ENCODE results near the gene LINS1. TPM values are rescaled to one million over a fixed set of nuclear protein-coding genes. Genes with fewer than 3 reads are reported as not detected.

The LINS1 gene
- total and polyA plus RNA-seq, 2 experiments from 2014 or later = 9.6 to 13.6 TPM

DNA sequence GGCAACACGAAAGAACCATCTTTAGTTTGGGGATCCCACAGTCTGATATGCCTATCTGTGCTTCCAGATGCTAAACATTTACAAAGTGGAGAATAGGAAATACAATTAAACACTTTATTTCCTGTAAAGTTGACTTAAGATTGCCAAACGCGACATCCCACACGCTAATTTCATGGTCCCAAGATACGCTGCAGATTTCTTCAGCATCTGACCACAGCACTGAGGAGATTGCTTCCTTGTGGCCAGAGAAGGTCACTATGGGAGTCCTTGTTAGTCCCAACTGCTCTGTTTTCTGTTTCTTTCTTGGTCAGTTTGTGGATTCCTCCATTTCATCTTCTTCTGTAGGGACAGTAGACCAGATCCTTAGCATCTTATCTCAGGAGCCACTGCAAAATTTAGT lies 43.7 kb upstream of the LINS1 start:
- H2AFZ ChIP-seq = no peak overlapping the region
- TF ChIP-seq EZH2phosphoT487 (IDR thresholded peaks at IDR 0.05; ENCODE audit: insufficient read depth, low read depth) = no peak
- TF ChIP-seq EZH2 (IDR thresholded peaks at IDR 0.05; ENCODE audit: insufficient read depth, poor library complexity, severe bottlenecking) = no peak
- H3K27ac ChIP-seq = no peak overlapping the region
- no peaks in the 10 kb centered on the region for H3K27me3 ChIP-seq (replicated peaks; ENCODE audit: insufficient read depth)
- peaks cover 53% of the 10 kb centered on the region for H3K79me2 ChIP-seq (ENCODE audit: insufficient read depth)
- 0 out of 2 replicates have a peak, but pooled peaks cover 4% of the 10 kb centered on the region for H3K36me3 ChIP-seq (ENCODE audit: low read depth)
- DNase-seq = no peak
- no peak overlapping the region for H3K4me2 ChIP-seq (ENCODE audit: unreplicated experiment)
- no peaks in the 10 kb centered on the region for H4K20me1 ChIP-seq (ENCODE audit: insufficient read depth)
- no peak overlapping the region for H3K9ac ChIP-seq
- no peaks in the 10 kb centered on the region; the same call in 1 of the 2 replicates for H3F3A ChIP-seq (ENCODE audit: insufficient read depth)
- H3K4me1 ChIP-seq (ENCODE audit: insufficient read depth) = no peaks in the 10 kb centered on the region
- WGBS, 2 experiments (ENCODE audit: low coverage in 1 of 2, low lambda C conversion rate in 2 of 2, missing lambda C conversion rate in 2 of 2) = 93 to 96% methylated on average over 5 of the region's 5 CpGs
- no peaks in the 10 kb centered on the region for H3K9me3 ChIP-seq (ENCODE audit: low read depth)
- in situ Hi-C loops (cut with MboI) = no loop called here
- no peaks in the 10 kb centered on the region for H3K9me2 ChIP-seq (ENCODE audit: insufficient read depth)
- H3K4me3 ChIP-seq = no peak overlapping the region

DNA sequence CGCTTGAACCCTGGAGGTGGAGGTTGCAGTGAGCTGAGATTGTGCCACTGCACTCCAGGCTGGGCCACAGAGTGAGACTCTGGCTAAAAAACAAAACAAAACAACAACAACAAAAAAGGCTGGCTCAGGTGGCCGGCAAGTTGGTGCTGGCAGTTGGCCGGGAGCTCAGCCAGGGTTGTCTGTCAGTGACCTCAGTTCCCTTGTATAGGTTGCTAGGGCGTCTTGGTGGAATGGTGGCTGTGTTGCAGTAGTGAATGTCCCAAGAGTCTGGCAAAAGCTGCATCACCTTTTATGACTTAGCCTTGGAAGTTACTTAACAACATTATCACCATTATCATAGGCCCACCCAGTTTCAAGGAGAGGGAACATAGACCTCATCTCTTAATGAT lies 41.0 kb upstream of the LINS1 start:
- no peaks in the 10 kb centered on the region for H3K27me3 ChIP-seq (replicated peaks; ENCODE audit: insufficient read depth)
- no peaks in the 10 kb centered on the region for H3K9me3 ChIP-seq (ENCODE audit: low read depth)
- H4K20me1 ChIP-seq (ENCODE audit: insufficient read depth) = no peaks in the 10 kb centered on the region
- no peak overlapping the region for H3K4me2 ChIP-seq (ENCODE audit: unreplicated experiment)
- DNase-seq = no peak
- no peaks in the 10 kb centered on the region for H3K36me3 ChIP-seq (ENCODE audit: low read depth)
- no peak overlapping the region for H3K9ac ChIP-seq
- peaks cover 80% of the 10 kb centered on the region for H3K79me2 ChIP-seq (ENCODE audit: insufficient read depth)
- in situ Hi-C loops (cut with MboI) = no loop called here
- H3K9me2 ChIP-seq (ENCODE audit: insufficient read depth) = no peaks in the 10 kb centered on the region
- WGBS, 2 experiments (ENCODE audit: low coverage in 1 of 2, low lambda C conversion rate in 2 of 2, missing lambda C conversion rate in 2 of 2) = 94 to 96% methylated on average over 4 of the region's 4 CpGs
- no peak for TF ChIP-seq EZH2phosphoT487 (IDR thresholded peaks at IDR 0.05; ENCODE audit: insufficient read depth, low read depth)
- no peak for TF ChIP-seq EZH2 (IDR thresholded peaks at IDR 0.05; ENCODE audit: insufficient read depth, poor library complexity, severe bottlenecking)
- no peak overlapping the region for H3K27ac ChIP-seq
- H3F3A ChIP-seq (ENCODE audit: insufficient read depth) = no peaks in the 10 kb centered on the region
- H3K4me3 ChIP-seq = no peak overlapping the region
- H2AFZ ChIP-seq = no peak overlapping the region
- no peaks in the 10 kb centered on the region for H3K4me1 ChIP-seq (ENCODE audit: insufficient read depth)

DNA sequence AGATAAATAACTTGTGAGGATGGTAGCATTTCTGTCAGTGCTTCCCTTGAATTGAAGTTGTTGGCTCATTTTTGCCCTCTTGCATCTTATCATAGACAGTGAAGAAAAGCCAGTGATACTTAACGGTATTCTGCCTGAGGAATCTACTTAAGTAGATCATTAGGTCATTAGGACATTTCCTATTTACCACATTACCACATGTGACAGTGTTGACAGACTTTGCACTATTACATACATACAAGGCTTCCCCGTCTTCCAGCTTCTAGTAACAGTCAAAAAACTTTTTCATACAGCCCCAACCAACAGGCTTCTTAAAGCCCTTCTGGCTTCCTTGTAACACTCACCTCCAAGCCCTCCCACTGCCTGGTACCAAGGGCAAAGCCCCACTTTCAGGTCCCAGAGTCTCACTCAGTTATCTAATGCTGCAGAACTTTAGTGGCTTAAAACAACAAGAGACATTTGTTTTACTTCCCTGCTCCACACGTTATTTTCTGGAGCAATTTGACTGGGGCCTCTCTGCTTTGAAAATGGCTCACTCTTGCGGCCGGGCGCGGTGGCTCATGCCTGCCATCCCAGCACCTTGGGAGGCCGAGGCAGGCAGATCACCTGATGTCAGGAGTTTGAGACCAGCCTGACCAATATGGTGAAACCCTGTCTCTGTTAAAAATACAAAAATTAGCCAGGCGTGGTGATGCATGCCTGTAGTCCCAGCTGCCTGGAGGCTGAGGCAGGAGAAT lies 40.4 kb upstream of the LINS1 start:
- DNase-seq = no peak
- no peaks in the 10 kb centered on the region for H3F3A ChIP-seq (ENCODE audit: insufficient read depth)
- no peaks in the 10 kb centered on the region for H3K9me2 ChIP-seq (ENCODE audit: insufficient read depth)
- H3K9me3 ChIP-seq (ENCODE audit: low read depth) = no peaks in the 10 kb centered on the region
- 89 to 94% methylated on average over 9 of the region's 9 CpGs for WGBS, 2 experiments (ENCODE audit: low coverage in 1 of 2, low lambda C conversion rate in 2 of 2, missing lambda C conversion rate in 2 of 2)
- H3K4me1 ChIP-seq (ENCODE audit: insufficient read depth) = no peaks in the 10 kb centered on the region
- no peak for TF ChIP-seq EZH2phosphoT487 (IDR thresholded peaks at IDR 0.05; ENCODE audit: insufficient read depth, low read depth)
- no peak for TF ChIP-seq EZH2 (IDR thresholded peaks at IDR 0.05; ENCODE audit: insufficient read depth, poor library complexity, severe bottlenecking)
- H2AFZ ChIP-seq = no peak overlapping the region
- H3K27ac ChIP-seq = no peak overlapping the region
- H3K36me3 ChIP-seq (ENCODE audit: low read depth) = no peaks in the 10 kb centered on the region
- H4K20me1 ChIP-seq (ENCODE audit: insufficient read depth) = no peaks in the 10 kb centered on the region
- no peak overlapping the region for H3K9ac ChIP-seq
- no peak overlapping the region for H3K4me3 ChIP-seq
- peaks cover 86% of the 10 kb centered on the region for H3K79me2 ChIP-seq (ENCODE audit: insufficient read depth)
- in situ Hi-C loops (cut with MboI) = no loop called here
- no peak overlapping the region for H3K4me2 ChIP-seq (ENCODE audit: unreplicated experiment)
- H3K27me3 ChIP-seq (replicated peaks; ENCODE audit: insufficient read depth) = no peaks in the 10 kb centered on the region

DNA sequence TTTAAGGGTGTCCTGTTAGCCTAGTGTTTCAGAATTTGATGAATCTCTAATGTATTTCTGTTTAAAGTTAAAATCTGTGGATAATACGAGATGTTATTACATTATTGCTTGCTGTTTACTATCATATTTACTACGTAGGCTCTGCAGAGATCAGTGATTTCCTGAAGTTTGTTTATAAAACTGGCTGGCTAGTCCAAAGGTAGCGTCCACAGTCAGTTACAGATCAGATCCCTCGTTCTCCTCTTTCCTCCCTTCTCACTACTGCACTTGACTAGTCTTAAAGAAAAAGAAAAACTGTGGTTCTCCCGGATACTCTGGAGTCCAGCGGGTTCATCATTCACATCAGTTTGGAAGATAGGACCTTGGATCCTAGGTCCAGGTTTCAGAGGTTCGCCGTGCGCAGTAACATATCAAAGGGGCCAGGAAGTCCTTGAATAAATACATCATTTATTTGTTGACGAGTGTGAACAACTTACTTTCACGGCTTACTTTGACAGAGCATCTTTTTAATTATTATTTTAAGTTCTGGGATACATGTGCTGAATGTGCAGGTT lies 36.3 kb upstream of the LINS1 start:
- Histone ChIP-seq H3K79me2 (ENCODE audit: insufficient read depth) (peaks cover 95% of the 10 kb centered on the region), H3F3A (ENCODE audit: insufficient read depth) (no peaks in the 10 kb centered on the region), H4K20me1 (ENCODE audit: insufficient read depth) (no peaks in the 10 kb centered on the region), H3K9ac (no peak overlapping the region), H3K36me3 (ENCODE audit: low read depth) (no peaks in the 10 kb centered on the region), H2AFZ (no peak overlapping the region), H3K9me2 (ENCODE audit: insufficient read depth) (no peaks in the 10 kb centered on the region), H3K4me1 (ENCODE audit: insufficient read depth) (no peaks in the 10 kb centered on the region), H3K9me3 (ENCODE audit: low read depth) (no peaks in the 10 kb centered on the region), H3K27me3 (replicated peaks; ENCODE audit: insufficient read depth) (no peaks in the 10 kb centered on the region), H3K4me3 (no peak overlapping the region), H3K27ac (no peak overlapping the region), H3K4me2 (ENCODE audit: unreplicated experiment) (no peak overlapping the region)
- WGBS, 2 experiments (ENCODE audit: low coverage in 1 of 2, low lambda C conversion rate in 2 of 2, missing lambda C conversion rate in 2 of 2) = 96 to 98% methylated on average over 11 of the region's 11 CpGs
- no peak for TF ChIP-seq EZH2phosphoT487 (IDR thresholded peaks at IDR 0.05; ENCODE audit: insufficient read depth, low read depth)
- TF ChIP-seq EZH2 (IDR thresholded peaks at IDR 0.05; ENCODE audit: insufficient read depth, poor library complexity, severe bottlenecking) = no peak
- in situ Hi-C loops (cut with MboI) = loop anchor here (10.0 kb wide), 1 partner anchor 367 kb away; no protein-coding TSS in a partner anchor
- DNase-seq = no peak
